T47D (cell line): Measurements from ENCODE around the gene FSIP1.

ENCODE experiments used
- DNase-seq, 2 experiments: peaks; one replicate each; pipeline versions ENCODE4 v3.0.0 to v3.0.0-alpha.2; 2011 to 2012; ENCODE audit warnings: low read depth in 1 of 2, low spot score in 1 of 2
- JUND ChIP-seq: IDR thresholded peaks from 2 replicates; pipeline ENCODE4 v1.6.1; 2012; ENCODE audit warnings: low read depth
- in situ Hi-C: cut with HindIII; loops from 2 replicates; pipeline ENCODE4 v1.10.0; 2016; ENCODE audit warnings: low sequenced_read_pairs, low pct_unique_long_range_greater_than_20kb

The FSIP1 gene

GRCh38 chr15:39574427-39574826, 208.2 kb downstream of the FSIP1 start:
- in situ Hi-C loops, result no loop called here

GRCh38 chr15:39573844-39574243, 208.8 kb downstream of the FSIP1 start:
- no peak for TF ChIP-seq JUND
- no peak for DNase-seq
- in situ Hi-C loops, result no loop called here

More at GRCh38 chr15:39574427-39574826, 208.2 kb downstream of the FSIP1 start:
- no peak for DNase-seq
- no peak for TF ChIP-seq JUND

GRCh38 chr15:39573287-39573686, 209.4 kb downstream of the FSIP1 start:
- in situ Hi-C loops, result no loop called here
- TF ChIP-seq JUND, result no peak
- DNase-seq, result no peak

GRCh38 chr15:39565851-39566250, 216.8 kb downstream of the FSIP1 start:
- TF ChIP-seq JUND, result no peak
- no peak for DNase-seq
- in situ Hi-C loops, result no loop called here

GRCh38 chr15:39564972-39565665, 217.5 kb downstream of the FSIP1 start:
- DNase-seq, result no peak
- in situ Hi-C loops, result no loop called here
- TF ChIP-seq JUND, result no peak

- peak in 1 of 2 experiments; percentile 12 for DNase-seq
- TF ChIP-seq JUND, result no peak
- in situ Hi-C loops, result no loop called here
Measured at GRCh38 chr15:39558421-39558820, 224.2 kb downstream of the FSIP1 start.

- no peak for DNase-seq
- in situ Hi-C loops, result no loop called here
- no peak for TF ChIP-seq JUND
Measured at GRCh38 chr15:39556461-39556860, 226.2 kb downstream of the FSIP1 start.

GRCh38 chr15:39555885-39556284, 226.8 kb downstream of the FSIP1 start:
- DNase-seq, result no peak
- no peak for TF ChIP-seq JUND
- in situ Hi-C loops, result no loop called here

GRCh38 chr15:39554746-39555387, 227.8 kb downstream of the FSIP1 start:
- DNase-seq, result no peak
- TF ChIP-seq JUND, result no peak
- in situ Hi-C loops, result no loop called here

GRCh38 chr15:39553947-39554693, 228.5 kb downstream of the FSIP1 start:
- no peak for DNase-seq
- in situ Hi-C loops, result no loop called here
- no peak for TF ChIP-seq JUND

- in situ Hi-C loops, result no loop called here
- no peak for TF ChIP-seq JUND
- no peak for DNase-seq
Measured at GRCh38 chr15:39552556-39552955, 230.1 kb downstream of the FSIP1 start.

- DNase-seq, result no peak
- TF ChIP-seq JUND, result no peak
- in situ Hi-C loops, result no loop called here
Measured at GRCh38 chr15:39551476-39551875, 231.2 kb downstream of the FSIP1 start.
